HepG2 (cell line): ENCODE results near the gene UTP25. TPM values are rescaled to one million over a fixed set of nuclear protein-coding genes. Genes with fewer than 3 reads are reported as not detected.

ENCODE experiments used
- ATAC-seq: fragments of 200-7000 bp; cut with Tn5 transposase; 3 replicates; pipeline ENCODE4 v1.9.1; 2020; ENCODE audit warnings: mild to moderate bottlenecking, moderate library complexity
- BruUV-seq: library from RNA; stranded (reverse); fragments of 400-500 nt; replicated peaks from 2 replicates; lab custom pipeline; 2021; lab: Mats Ljungman, UMichigan
- CTCF ChIA-PET: fragments of 300-600 bp; formaldehyde crosslinking; extraction: SDS; loops from one replicate; lab custom pipeline; 2021; ENCODE audit warnings: low total read pairs, inconsistent platforms, low intra/inter-chr PET ratio; lab: Yijun Ruan, JAX
- POLR2A ChIA-PET: fragments of 350-600 bp; sonication (Branson Sonifier 250); formaldehyde crosslinking; loops from one replicate; lab custom pipeline; 2020; ENCODE audit warnings: antibody characterized with exemption, inconsistent platforms; lab: Yijun Ruan, JAX
- DNase-seq: peaks from one replicate; pipeline ENCODE4 v3.0.0-alpha.2; 2015; ENCODE audit warnings: low spot score
- FAIRE-seq: peaks from 3 replicates; lab custom pipeline; 2011; peaks lifted over from hg19 to GRCh38; lab: Jason Lieb, UNC
- H2AFZ ChIP-seq: one replicate; pipeline ENCODE4 v1.6.1; 2011; ENCODE audit warnings: low read length, inconsistent platforms
- H3K27ac ChIP-seq: fragments of 300-600 bp; 3 replicates; pipeline ENCODE4 v1.8.0; 2011; ENCODE audit warnings: mixed run types, mild to moderate bottlenecking, mixed read lengths, low read length, inconsistent platforms; ENCODE audit not compliant: insufficient read depth; ENCODE audit errors: extremely low read length
- H3K27me3 ChIP-seq, 2 experiments: fragments of 200-600 bp in 1 of 2; 2 replicates in 1 of 2; 3 replicates in 1 of 2; pipeline versions ENCODE4 v1.6.0 to v1.8.0; 2011; ENCODE audit warnings: low read length in 2 of 2, mild to moderate bottlenecking in 2 of 2, moderate library complexity in 2 of 2, inconsistent platforms in 1 of 2; ENCODE audit not compliant: insufficient read depth in 2 of 2, control insufficient read depth in 1 of 2
- H3K36me3 ChIP-seq, 2 experiments: fragments of 200-600 bp in 1 of 2; replicated peaks in 1 of 2; 2 replicates in 1 of 2; 3 replicates in 1 of 2; pipeline versions ENCODE4 v1.5.1 to v1.8.0; 2011; ENCODE audit warnings: low read length in 2 of 2, inconsistent platforms in 1 of 2; ENCODE audit not compliant: insufficient read depth in 2 of 2, control insufficient read depth in 1 of 2
- H3K4me1 ChIP-seq: 2 replicates; pipeline ENCODE4 v1.5.1; 2012; ENCODE audit warnings: low read length, inconsistent platforms; ENCODE audit not compliant: insufficient read depth
- H3K4me2 ChIP-seq: 2 replicates; pipeline ENCODE4 v1.6.0; 2011; ENCODE audit warnings: low read depth, low read length, inconsistent platforms
- H3K4me3 ChIP-seq, 3 experiments: fragments of 200-600 bp in 1 of 3; sonication (generic), shearing (Covaris generic) in 1 of 3; replicated peaks in 1 of 3; 2 replicates each; pipeline ENCODE4 v1.5.1; 2011 to 2016; ENCODE audit warnings: low read length in 3 of 3, inconsistent platforms in 2 of 3, low read depth in 2 of 3, mild to moderate bottlenecking in 2 of 3, control low read depth in 1 of 3, mixed read lengths in 1 of 3; ENCODE audit not compliant: insufficient read depth in 1 of 3
- H3K79me2 ChIP-seq: one replicate; pipeline ENCODE4 v1.6.1; 2011; ENCODE audit warnings: low read length, inconsistent platforms; ENCODE audit not compliant: insufficient read depth
- H3K9ac ChIP-seq: 2 replicates; pipeline ENCODE4 v1.6.0; 2011; ENCODE audit warnings: mild to moderate bottlenecking, low read depth, low read length, inconsistent platforms; ENCODE audit not compliant: insufficient read depth
- H3K9me3 ChIP-seq: 2 replicates; pipeline ENCODE4 v1.5.1; 2012; ENCODE audit warnings: mild to moderate bottlenecking, low read length
- H4K20me1 ChIP-seq: 2 replicates; pipeline ENCODE4 v1.6.0; 2011; ENCODE audit warnings: inconsistent platforms, mild to moderate bottlenecking, low read length, moderate library complexity; ENCODE audit not compliant: insufficient read depth
- AKAP8 ChIP-seq: sonication (generic); formaldehyde crosslinking; IDR thresholded peaks from 2 replicates; pipeline ENCODE4 v1.5.1; 2020; ENCODE audit warnings: mild to moderate bottlenecking, missing genetic modification reagents
- ATF5 ChIP-seq: sonication (generic); formaldehyde crosslinking; IDR thresholded peaks from 2 replicates; pipeline ENCODE4 v1.4.0; 2020; ENCODE audit warnings: mild to moderate bottlenecking, low read depth, missing genetic modification reagents
- CAMTA2 ChIP-seq: sonication (generic); formaldehyde crosslinking; IDR thresholded peaks from 2 replicates; pipeline ENCODE4 v1.4.0; 2020; ENCODE audit warnings: mild to moderate bottlenecking, missing genetic modification reagents, borderline replicate concordance
- GABPA ChIP-seq, 2 experiments: IDR thresholded peaks; 2 replicates each; pipeline ENCODE4 v1.6.1; 2011 to 2016; ENCODE audit warnings: low read depth in 2 of 2, low read length in 1 of 2, missing biosample characterization in 1 of 2, missing genetic modification characterization in 1 of 2
- HDAC2 ChIP-seq: sonication (generic); formaldehyde crosslinking; IDR thresholded peaks from 2 replicates; pipeline ENCODE4 v1.4.0; 2020; ENCODE audit warnings: missing genetic modification reagents
- HDAC6 ChIP-seq: fragments of 200-600 bp; sonication (generic); IDR thresholded peaks from 2 replicates; pipeline ENCODE4 v1.7.0; 2017; ENCODE audit warnings: mild to moderate bottlenecking, antibody characterized with exemption, low read length, low read depth
- MIXL1 ChIP-seq: IDR thresholded peaks from 2 replicates; pipeline ENCODE4 v1.6.1; 2016
- NCOA5 ChIP-seq: sonication (generic); formaldehyde crosslinking; IDR thresholded peaks from 2 replicates; pipeline ENCODE4 v1.4.0; 2020; ENCODE audit warnings: missing genetic modification reagents
- ZC3H13 ChIP-seq: sonication (generic); formaldehyde crosslinking; IDR thresholded peaks from 2 replicates; pipeline ENCODE4 v1.8.1; 2023; ENCODE audit warnings: mild to moderate bottlenecking, missing genetic modification reagents, moderate library complexity
- ZFP36L2 ChIP-seq: sonication (generic); formaldehyde crosslinking; IDR thresholded peaks from 2 replicates; pipeline ENCODE4 v1.4.0; 2020; ENCODE audit warnings: missing genetic modification reagents
- ZFX ChIP-seq: sonication (generic); formaldehyde crosslinking; IDR thresholded peaks from 2 replicates; pipeline ENCODE4 v1.4.0; 2020; ENCODE audit warnings: mild to moderate bottlenecking, low read depth, missing genetic modification reagents, moderate library complexity
- ZNF143 ChIP-seq: sonication (generic); formaldehyde crosslinking; IDR thresholded peaks from 2 replicates; pipeline ENCODE4 v1.4.0; 2020; ENCODE audit warnings: missing genetic modification reagents
- ZNF180 ChIP-seq: sonication (generic); formaldehyde crosslinking; IDR thresholded peaks from 2 replicates; pipeline ENCODE4 v1.4.0; 2020; ENCODE audit warnings: low read depth, missing genetic modification reagents, borderline replicate concordance
- ZNF572 ChIP-seq: sonication (generic); formaldehyde crosslinking; IDR thresholded peaks from 2 replicates; pipeline ENCODE4 v1.5.1; 2020; ENCODE audit warnings: mild to moderate bottlenecking, missing genetic modification reagents
- WGBS: methylation state at CpG from one replicate; pipeline ENCODE4 v1.1.6; 2017; ENCODE audit warnings: low lambda C conversion rate; 5-methylcytosine and 5-hydroxymethylcytosine counted together
- in situ Hi-C: cut with HindIII; loops from 2 replicates; pipeline ENCODE4 v1.10.0; 2017; ENCODE audit warnings: low pct_unique_long_range_greater_than_20kb; ENCODE audit not compliant: extremely low pct_ligation_motif_present
- intact Hi-C: fragments of 100-400 bp; cut with micrococcal nuclease; formaldehyde crosslinking; loops from one replicate; pipeline ENCODE4 v1.10.0; 2022; ENCODE audit not compliant: unreplicated experiment
- polyA plus RNA-seq, 8 experiments: library from polyadenylated mRNA; depleted of rRNA in 3 of 8; stranded (reverse) in 7 of 8; unstranded in 1 of 8; fragments of >200 nt; fragmentation: Illumina TruSeq in 4 of 8; extraction: Trizol in 4 of 8; gene quantifications; 2 replicates each; pipeline versions ENCODE4 v1.2.1 to v1.2.3, GENCODE V29; 2011 to 2016; ENCODE audit warnings: low read depth in 4 of 8, missing spikeins in 1 of 8, mixed read lengths in 1 of 8; ENCODE audit not compliant: insufficient read depth in 1 of 8
- total RNA-seq, 5 experiments: library from RNA; depleted of rRNA; stranded (reverse); fragments of >200 nt; fragmentation: Illumina TruSeq; extraction: Trizol; gene quantifications; 2 replicates each; pipeline ENCODE4 v1.2.3, GENCODE V29; 2016; ENCODE audit warnings: low read depth in 1 of 5
- TF ChIP-seq, protein P1 (sequence below): sonication (generic); formaldehyde crosslinking; IDR thresholded peaks from 2 replicates; pipeline ENCODE4 v1.4.0; 2020; ENCODE audit warnings: missing genetic modification reagents
- TF ChIP-seq, protein P2 (sequence below): sonication (generic); formaldehyde crosslinking; IDR thresholded peaks from 2 replicates; pipeline ENCODE4 v1.5.1; 2020; ENCODE audit warnings: missing genetic modification reagents, mild to moderate bottlenecking, borderline replicate concordance

The UTP25 gene
- total and polyA plus RNA-seq, 2 of the 13 experiments (the other 11 are each of a cell fraction or from before 2014, with no cell fraction given) = 4.8 to 5.7 TPM

DNA sequence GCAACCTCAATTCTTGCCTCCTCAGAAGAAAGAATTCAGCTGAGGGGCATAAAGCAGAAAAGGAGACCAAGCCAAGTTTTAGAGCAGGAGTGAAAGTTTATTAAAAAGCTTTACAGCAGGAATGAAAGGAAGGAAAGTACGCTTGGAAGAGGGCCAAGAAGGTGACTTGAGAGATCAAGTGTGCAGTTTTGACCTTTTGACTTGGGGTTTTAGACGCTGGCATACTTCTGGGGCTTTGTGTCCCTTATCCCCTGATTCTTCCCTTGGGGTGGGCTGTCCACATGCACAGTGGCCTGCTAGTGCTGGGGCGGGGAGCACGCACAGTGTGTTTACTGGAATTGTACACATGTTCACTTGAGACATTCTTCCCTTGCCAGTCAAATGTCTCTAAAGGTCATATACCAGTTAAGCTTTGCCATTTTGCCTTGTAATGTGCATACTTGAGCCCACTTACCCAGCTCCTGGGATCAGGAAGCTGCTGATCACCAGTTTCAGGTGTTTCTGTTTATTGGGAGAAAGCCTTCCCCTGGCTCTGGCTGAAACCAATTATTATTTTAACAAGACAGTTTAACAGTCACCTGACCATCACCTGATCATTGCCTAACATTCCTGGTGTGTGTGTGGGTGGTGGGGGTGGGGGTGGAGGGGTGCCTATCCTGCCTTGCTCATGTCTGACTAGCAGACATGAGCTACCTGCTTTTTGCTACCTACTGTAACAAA lies 36.2 kb downstream of the UTP25 start:
- POLR2A ChIA-PET = no interaction called here
- no peak overlapping the region for H3K27ac ChIP-seq
- DNase-seq = no peak
- no TSS peak for BruUV-seq
- no peak for TF ChIP-seq MIXL1 (CRISPR knock-in tag)
- no peak for TF ChIP-seq ZNF180 (CRISPR knock-in tag)
- no peak for TF ChIP-seq HDAC6
- TF ChIP-seq NCOA5 (CRISPR knock-in tag) = no peak
- no peak for TF ChIP-seq ATF5 (CRISPR knock-in tag)
- no peak for TF ChIP-seq ZC3H13 (CRISPR knock-in tag)
- TF ChIP-seq ZNF143 = no peak
- TF ChIP-seq CAMTA2 (CRISPR knock-in tag) = no peak
- TF ChIP-seq HDAC2 = no peak
- TF ChIP-seq AKAP8 = no peak
- TF ChIP-seq GABPA (IDR thresholded peaks at IDR 0.05; ENCODE audit: low read depth, low read length) = no peak
- TF ChIP-seq GABPA (CRISPR knock-in tag; IDR thresholded peaks at IDR 0.05; ENCODE audit: low read depth) = no peak
- TF ChIP-seq, protein P1, sequence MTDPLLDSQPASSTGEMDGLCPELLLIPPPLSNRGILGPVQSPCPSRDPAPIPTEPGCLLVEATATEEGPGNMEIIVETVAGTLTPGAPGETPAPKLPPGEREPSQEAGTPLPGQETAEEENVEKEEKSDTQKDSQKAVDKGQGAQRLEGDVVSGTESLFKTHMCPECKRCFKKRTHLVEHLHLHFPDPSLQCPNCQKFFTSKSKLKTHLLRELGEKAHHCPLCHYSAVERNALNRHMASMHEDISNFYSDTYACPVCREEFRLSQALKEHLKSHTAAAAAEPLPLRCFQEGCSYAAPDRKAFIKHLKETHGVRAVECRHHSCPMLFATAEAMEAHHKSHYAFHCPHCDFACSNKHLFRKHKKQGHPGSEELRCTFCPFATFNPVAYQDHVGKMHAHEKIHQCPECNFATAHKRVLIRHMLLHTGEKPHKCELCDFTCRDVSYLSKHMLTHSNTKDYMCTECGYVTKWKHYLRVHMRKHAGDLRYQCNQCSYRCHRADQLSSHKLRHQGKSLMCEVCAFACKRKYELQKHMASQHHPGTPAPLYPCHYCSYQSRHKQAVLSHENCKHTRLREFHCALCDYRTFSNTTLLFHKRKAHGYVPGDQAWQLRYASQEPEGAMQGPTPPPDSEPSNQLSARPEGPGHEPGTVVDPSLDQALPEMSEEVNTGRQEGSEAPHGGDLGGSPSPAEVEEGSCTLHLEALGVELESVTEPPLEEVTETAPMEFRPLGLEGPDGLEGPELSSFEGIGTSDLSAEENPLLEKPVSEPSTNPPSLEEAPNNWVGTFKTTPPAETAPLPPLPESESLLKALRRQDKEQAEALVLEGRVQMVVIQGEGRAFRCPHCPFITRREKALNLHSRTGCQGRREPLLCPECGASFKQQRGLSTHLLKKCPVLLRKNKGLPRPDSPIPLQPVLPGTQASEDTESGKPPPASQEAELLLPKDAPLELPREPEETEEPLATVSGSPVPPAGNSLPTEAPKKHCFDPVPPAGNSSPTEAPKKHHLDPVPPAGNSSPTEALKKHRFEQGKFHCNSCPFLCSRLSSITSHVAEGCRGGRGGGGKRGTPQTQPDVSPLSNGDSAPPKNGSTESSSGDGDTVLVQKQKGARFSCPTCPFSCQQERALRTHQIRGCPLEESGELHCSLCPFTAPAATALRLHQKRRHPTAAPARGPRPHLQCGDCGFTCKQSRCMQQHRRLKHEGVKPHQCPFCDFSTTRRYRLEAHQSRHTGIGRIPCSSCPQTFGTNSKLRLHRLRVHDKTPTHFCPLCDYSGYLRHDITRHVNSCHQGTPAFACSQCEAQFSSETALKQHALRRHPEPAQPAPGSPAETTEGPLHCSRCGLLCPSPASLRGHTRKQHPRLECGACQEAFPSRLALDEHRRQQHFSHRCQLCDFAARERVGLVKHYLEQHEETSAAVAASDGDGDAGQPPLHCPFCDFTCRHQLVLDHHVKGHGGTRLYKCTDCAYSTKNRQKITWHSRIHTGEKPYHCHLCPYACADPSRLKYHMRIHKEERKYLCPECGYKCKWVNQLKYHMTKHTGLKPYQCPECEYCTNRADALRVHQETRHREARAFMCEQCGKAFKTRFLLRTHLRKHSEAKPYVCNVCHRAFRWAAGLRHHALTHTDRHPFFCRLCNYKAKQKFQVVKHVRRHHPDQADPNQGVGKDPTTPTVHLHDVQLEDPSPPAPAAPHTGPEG (CRISPR knock-in tag) = no peak
- no peak for TF ChIP-seq ZFX (CRISPR knock-in tag)
- TF ChIP-seq ZNF572 (CRISPR knock-in tag) = no peak
- TF ChIP-seq, protein P2, sequence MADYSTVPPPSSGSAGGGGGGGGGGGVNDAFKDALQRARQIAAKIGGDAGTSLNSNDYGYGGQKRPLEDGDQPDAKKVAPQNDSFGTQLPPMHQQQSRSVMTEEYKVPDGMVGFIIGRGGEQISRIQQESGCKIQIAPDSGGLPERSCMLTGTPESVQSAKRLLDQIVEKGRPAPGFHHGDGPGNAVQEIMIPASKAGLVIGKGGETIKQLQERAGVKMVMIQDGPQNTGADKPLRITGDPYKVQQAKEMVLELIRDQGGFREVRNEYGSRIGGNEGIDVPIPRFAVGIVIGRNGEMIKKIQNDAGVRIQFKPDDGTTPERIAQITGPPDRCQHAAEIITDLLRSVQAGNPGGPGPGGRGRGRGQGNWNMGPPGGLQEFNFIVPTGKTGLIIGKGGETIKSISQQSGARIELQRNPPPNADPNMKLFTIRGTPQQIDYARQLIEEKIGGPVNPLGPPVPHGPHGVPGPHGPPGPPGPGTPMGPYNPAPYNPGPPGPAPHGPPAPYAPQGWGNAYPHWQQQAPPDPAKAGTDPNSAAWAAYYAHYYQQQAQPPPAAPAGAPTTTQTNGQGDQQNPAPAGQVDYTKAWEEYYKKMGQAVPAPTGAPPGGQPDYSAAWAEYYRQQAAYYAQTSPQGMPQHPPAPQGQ (CRISPR knock-in tag) = no peak
- no peak for TF ChIP-seq ZFP36L2 (CRISPR knock-in tag)
- TF ChIP-seq, all 625 proteins: peak for 0
- Histone ChIP-seq H3K9ac (no peak overlapping the region), H3K4me3 (no peak overlapping the region), H4K20me1 (no peaks in the 10 kb centered on the region), H3K9me3 (no peaks in the 10 kb centered on the region), H3K4me2 (no peak overlapping the region), H2AFZ (no peak overlapping the region), H3K4me1 (no peaks in the 10 kb centered on the region), H3K79me2 (no peaks in the 10 kb centered on the region), H3K27me3 (no peaks in the 10 kb centered on the region; a peak in 1 of 5 replicates), H3K36me3 (no peaks in the 10 kb centered on the region)
- 25% methylated on average over 4 of the region's 4 CpGs for WGBS
- intact Hi-C loops (no loop called here), in situ Hi-C loops (loop anchor here (5.0 to 25.0 kb wide), 2 partner anchors 123 to 448 kb away; no protein-coding TSS in a partner anchor)
- FAIRE-seq = no peak
- CTCF ChIA-PET = no interaction called here
- no peak for ATAC-seq
